GF-D8 (cell line): ENCODE results near the gene SH3BP5L.

ENCODE experiments used
- DNase-seq: peaks from one replicate; lab custom pipeline; 2025; lab: John Stamatoyannopoulos, UW

Gene SH3BP5L

GRCh38 chr1:248825909-248826760 lies at the start of gene SH3BP5L:
TSS of gene SH3BP5L (minus strand) at chr1:248825915. CDS start at chr1:248824935, 980 bp downstream.
- DNase-seq: peak; percentile 86

- peak; percentile 89 for DNase-seq
These were observed 48.3 kb upstream of the SH3BP5L start for GRCh38 chr1:248873993-248874533.

GRCh38 chr1:248873409-248873992 lies 47.8 kb upstream of the SH3BP5L start:
- peak; percentile 89 for DNase-seq

- peak; percentile 67 for DNase-seq
These were observed 47.2 kb upstream of the SH3BP5L start for GRCh38 chr1:248872752-248873408.

GRCh38 chr1:248871837-248872401 lies 46.2 kb upstream of the SH3BP5L start:
- no peak for DNase-seq

GRCh38 chr1:248862998-248863881 lies 37.5 kb upstream of the SH3BP5L start:
- DNase-seq: no peak

GRCh38 chr1:248862695-248862997 lies 36.9 kb upstream of the SH3BP5L start:
- no peak for DNase-seq

- no peak for DNase-seq
These were observed 35.9 kb upstream of the SH3BP5L start for GRCh38 chr1:248861616-248862015.

GRCh38 chr1:248860007-248860406 lies 34.3 kb upstream of the SH3BP5L start:
- no peak for DNase-seq

GRCh38 chr1:248858891-248859889 lies 33.5 kb upstream of the SH3BP5L start, which contains the start of gene ZNF692:
TSS of gene ZNF692 (minus strand) at chr1:248859085. CDS start at chr1:248858309, 776 bp downstream.
- peak; percentile 93 for DNase-seq

GRCh38 chr1:248858096-248858890 lies 32.6 kb upstream of the SH3BP5L start:
- peak; percentile 68 for DNase-seq

GRCh38 chr1:248857749-248858095 lies 32.0 kb upstream of the SH3BP5L start:
- no peak for DNase-seq

- no peak for DNase-seq
These were observed 31.5 kb upstream of the SH3BP5L start for GRCh38 chr1:248857201-248857600.

GRCh38 chr1:248856176-248856575 lies 30.5 kb upstream of the SH3BP5L start:
- DNase-seq: no peak

GRCh38 chr1:248855580-248855979 lies 29.9 kb upstream of the SH3BP5L start:
- no peak for DNase-seq

- no peak for DNase-seq
These were observed 28.1 kb upstream of the SH3BP5L start for GRCh38 chr1:248853663-248854375.

GRCh38 chr1:248852481-248853405 lies 27.0 kb upstream of the SH3BP5L start:
- DNase-seq: no peak

- DNase-seq: no peak
These were observed 25.7 kb upstream of the SH3BP5L start for GRCh38 chr1:248851390-248851789.
